ENCODE data around the gene PDZK1IP1.
"Not testable (repeated sequence)": the region's sequence is repeated elsewhere in the genome, so short reads cannot be mapped to it uniquely, and the experiment has no call there.

The PDZK1IP1 gene

DNA sequence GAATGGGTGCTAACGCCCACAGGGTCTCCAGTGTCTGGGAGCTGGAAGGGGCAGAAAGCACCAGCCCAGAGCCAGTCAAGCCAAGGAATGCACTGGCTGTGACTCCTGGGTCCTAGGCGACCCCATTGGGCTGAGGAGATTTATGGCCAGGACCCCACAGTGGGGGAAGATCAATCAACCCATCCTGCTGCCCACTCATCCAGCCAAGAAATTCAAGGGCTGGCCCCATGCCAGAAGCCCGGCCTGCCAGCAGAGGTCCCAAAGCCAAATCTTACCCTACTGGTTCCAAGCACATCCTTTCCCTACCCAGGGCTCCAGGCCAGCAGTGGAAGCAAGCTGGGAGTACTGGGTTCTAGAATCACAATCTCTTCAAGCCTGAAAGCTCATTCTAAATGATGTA lies 6.8 kb upstream of the PDZK1IP1 start:
- no peak for DNase-seq (ENCODE audit: low read depth)

DNA sequence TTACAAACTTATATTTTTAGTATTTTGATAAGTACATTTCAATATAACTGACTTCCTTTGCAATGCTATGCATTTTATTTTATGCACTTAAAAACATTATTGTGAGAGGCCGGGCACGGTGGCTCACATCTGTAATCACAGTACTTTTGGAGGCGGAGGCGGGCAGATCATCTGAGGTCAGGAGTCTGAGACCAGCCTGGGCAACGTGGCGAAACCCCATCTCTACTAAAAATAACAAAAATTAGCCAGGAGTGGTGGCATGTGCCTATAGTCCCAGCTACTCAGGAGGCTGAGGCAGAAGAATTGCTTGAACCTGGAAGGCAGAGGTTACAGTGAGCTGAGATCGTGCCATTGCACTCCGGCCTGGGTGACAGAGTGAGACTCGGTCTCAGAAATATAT lies 6.1 kb upstream of the PDZK1IP1 start:
- DNase-seq (ENCODE audit: low read depth), result not testable (repeated sequence)

DNA sequence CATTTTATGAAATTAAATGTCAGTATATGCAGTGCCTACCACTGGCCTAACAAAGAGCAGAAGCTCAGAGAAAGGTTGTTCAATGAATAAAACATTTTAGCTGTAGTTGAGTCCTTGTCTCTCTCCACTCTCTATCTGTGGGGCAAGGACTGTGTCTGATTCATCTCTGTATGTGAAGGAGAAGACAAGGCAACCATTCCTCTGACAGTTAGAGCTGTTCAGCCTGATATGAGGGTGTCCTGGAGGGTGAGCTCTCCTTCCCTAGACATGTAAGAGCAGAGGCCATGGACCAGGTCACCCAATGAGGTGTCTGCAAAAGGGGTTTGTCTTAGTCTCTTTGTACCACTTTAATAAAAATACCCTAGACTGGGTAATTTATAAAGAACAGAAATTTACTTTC lies 4.5 kb upstream of the PDZK1IP1 start:
- DNase-seq (ENCODE audit: low read depth), result no peak

DNA sequence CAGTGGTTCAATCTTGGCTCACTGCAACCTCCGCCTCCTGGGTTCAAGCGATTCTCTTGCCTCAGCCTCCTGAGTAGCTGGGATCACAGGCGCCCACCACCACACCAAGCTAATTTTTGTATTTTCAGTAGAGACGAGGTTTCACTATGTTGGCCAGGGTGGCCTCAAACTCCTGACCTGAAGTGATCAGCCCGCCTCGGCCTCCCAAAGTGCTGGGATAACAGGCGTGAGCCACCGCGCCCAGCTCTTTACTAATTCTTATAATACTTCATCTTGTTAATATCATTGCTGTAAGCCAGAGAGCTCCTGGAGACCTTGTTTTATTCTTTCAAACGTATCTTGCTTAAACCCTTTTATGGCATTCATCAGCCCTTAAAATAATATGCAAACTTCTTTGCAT lies 3.7 kb upstream of the PDZK1IP1 start:
- DNase-seq (ENCODE audit: low read depth), result not testable (repeated sequence)

DNA sequence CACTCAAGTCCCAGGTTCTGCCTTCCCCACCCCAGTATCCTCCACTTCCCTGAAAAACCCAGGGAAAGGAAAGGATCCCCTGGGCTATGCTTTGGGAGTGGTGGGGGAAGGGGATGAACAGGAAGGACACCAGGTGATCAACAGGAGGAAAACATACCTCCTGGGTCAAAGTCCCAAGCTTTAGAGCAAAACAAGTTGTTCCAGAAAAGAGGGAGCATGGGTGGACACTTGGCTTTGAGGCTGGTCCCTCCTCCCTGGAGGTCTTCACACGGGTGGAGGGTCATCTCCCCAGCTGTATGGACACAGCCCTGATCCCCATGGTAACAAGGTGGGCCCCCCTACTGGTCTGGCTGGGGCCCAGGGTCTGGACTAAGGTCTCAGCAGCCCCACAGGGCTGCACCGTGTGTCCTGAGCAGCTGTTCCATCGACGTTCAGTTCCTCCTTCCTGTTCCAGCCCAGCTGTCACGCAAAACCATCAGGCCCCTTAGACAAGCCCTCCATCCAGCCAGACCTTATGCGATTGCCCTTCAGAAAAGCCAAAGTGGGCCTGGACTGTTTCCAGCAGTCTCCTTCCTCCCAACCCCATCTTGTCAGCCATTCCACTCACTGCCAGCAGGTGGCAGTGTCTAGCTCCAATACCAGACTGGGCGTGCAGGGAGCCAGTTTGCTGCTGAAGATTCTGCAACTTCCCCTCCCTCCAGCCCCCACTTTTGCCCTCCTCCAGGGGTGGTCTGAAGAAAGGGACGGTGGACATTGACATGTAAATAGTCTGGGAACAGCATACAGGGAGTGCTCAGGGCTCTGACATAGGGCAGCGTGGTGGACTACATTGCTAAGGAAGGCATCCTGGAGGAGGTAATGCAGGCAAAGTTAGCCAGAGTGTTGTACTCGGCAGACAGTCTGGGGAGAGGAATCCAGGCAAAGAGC lies 2.9 kb upstream of the PDZK1IP1 start:
- DNase-seq (ENCODE audit: low read depth), result peak; percentile 42

DNA sequence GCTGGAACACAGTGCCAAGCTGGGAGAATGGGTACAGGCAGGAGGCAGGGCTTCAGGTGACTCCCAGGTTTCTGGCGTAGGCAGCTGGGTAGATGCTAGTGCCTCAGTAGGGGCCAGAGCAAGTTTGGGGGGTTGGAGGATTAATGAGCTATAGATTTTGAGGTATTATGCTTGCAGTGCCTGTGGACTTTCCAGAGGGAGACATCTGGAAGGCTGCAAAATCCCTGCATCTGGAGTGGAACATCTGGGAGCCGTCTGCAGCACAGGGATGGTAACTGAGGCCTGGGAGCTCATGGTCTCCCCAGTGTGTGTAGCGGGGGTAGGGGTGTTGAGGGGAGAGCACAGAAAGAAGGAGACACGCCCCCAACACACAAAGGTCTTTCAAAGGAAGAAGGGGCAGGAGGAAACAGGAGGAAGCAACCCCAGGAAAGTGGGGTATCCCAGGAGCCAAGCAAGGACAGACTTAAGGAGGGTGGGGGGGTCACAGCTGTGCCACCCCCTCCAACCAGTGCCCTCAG lies 2.2 kb upstream of the PDZK1IP1 start:
- DNase-seq (ENCODE audit: low read depth), result no peak

DNA sequence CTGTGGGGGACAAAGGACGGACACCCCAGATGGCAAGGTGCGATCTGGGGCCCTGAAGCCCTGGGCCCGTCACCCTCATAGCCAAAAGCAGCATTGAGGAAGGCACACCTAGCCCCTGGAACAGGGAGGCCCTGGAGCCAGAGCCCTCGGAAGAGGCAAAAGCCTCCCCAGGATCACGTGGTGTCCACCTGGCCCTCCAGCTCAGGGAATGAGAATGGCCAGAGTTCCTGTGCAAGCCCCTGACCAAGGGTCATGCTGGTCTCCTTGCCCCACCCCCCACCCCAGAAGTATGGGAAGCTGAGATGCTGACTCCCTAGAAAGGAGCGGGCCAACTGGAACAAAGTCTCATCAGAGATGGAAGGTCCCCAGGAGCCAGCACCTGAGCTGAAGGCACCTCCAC lies 1.0 kb upstream of the PDZK1IP1 start:
- DNase-seq (ENCODE audit: low read depth), result no peak

DNA sequence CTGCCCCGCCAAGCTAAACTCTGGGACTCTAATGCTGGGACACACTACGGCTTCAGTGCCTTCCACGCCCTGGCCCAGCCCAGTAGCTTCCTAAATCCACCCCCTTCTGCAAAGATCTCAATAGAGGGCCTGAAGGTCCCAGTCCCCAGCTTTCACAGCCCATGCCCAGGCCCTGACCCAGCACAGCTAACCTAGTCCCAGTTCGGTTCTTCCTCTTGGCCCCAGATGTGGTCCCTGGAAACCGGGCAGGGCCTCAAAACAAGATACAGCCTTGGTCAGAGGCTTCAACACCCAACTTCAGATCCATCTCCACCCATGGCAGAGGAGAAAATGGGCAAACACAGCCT lies 646 bp upstream of the PDZK1IP1 start:
- no peak for DNase-seq (ENCODE audit: low read depth)

DNA sequence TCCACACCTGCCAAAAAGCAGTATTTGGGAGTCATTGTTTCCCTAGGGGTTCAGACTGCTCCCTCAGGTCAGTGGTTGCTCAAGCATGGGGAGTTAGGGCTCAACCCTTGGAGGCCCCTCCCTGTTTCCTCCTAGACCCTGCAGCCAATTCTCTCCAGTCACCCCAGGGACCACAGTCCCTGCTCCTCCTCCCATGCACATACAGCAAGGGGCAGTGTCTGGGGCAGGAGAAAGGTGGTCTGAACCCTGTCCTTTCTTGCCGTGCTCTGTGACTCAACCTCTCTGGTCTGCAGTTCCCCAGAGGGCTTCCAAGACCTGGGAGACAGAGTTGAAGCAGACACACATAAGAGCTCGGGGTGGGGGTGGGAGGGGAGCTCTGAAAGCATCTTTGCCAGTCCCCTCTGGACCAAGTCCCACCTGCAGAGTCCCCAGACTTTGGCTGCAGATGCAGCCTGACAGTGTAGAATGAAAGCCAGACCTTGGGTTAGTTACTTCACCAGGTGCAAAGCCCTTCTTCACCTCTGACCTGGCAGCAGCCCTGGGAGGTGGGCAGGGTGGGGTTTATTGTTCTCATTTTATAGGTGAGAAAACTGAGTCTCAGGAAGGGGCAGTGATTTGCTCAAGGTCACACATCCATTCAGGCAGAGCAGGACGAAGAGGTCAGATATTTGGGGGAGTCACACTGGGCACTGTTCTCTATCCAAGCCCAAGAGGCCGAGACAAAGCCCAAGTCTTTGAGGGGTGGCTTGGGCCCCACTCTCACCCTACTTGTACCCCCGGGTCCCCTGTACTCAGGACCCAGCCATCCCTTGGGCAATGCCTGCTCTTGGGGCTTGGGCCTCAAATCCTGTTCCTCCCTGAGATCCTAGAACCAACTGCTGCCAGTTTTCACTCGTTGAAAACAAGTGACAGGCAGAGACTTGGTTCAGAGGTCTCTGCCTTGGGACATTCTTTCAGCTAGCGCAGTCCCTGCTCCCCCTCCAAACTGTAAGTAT lies 748 bp downstream of the PDZK1IP1 start:
- DNase-seq (ENCODE audit: low read depth), result no peak

DNA sequence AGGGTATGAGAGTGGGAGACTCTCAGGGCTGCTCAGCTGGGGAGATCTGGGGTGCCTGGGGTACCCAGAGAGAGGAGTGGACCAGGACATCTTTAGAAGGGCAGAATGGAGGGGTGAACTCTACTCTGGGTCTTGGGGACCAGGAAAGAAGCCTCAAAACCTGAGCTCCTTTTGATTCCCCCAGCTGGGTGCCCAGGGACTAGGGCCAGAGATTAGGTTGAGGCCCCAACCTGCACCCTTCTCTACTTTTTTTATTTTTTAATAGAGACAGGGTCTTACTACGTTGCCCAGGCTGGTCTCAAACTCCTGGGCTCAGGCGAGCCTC lies 1.9 kb downstream of the PDZK1IP1 start:
- DNase-seq (ENCODE audit: low read depth), result no peak

DNA sequence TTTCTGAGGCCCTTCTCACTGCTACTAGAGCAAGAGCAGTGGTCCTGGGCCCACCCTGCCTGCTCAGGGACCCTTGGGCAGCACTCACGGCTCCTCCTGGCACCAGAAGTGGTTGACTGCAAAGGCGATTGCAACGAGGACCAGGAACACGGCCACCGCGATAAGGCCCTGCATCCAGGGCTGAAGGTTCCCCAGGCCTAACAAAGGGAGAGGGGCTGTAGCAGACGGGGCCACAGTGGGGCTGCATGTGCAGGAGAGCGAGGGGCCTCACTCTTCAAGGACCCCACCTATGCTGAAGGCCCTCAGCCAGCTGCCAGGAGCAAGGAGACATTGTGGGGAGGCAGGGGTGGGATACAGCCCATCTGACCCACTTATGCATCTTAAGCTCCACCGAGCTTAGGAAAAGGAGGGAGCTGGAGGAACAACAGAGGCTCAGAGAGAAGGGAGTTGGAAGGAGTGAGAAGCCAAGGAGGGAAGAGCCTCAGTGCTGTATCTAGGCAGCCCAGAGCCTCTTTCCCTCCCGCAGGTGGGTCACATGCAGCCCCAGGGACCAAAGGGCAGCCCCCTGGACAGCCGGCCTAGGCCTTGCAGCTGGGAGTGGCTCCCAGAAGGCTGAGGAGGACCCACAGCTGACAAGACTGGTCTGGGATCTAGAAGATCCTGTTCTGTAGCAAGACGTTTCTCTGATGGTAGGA lies 2.5 kb downstream of the PDZK1IP1 start:
- DNase-seq (ENCODE audit: low read depth), result no peak

DNA sequence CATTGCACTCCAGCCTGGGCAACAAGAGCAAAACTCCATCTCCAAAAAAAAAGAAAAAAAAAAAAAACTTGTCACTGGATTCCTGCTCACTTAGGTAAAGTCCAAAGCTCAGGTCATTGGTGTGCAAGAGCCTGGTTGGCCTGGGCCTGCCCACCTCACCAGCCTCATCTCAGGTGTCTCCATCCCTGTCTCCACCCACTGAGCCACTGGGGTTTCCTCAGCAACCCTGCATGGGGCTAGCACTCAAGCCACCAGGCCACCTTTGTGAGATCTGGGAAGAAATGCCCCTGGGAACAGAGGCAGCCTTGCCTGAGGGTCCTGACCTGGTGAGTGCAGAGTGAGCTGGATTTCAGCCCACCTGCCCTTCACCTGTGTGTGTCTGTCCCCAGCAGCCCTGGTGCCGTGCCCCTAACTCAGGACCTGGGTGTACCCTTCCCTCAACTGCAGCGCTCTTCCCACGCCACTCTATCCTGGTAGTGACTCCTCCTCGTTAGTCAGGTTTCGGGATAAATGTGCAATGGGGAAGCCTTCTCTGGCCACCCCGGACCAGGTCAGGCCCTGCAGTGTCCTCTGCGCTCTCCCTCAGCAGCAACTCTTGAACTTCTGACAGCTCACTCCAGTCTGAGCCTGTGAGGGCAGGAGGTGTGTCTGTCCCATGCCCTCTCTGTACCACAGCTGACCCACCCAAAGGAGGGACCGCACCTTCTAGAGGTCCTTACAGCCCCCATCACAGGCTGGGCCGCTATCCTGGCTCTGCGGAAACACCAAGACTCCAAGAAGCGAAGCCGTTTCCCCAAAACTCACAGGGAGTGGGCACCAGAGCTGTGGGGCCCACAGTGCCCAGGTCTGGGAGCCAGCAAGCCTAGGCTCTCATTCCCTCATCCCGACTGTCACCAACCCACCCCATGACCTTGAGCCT lies 3.3 kb downstream of the PDZK1IP1 start:
- DNase-seq (ENCODE audit: low read depth), result no peak

DNA sequence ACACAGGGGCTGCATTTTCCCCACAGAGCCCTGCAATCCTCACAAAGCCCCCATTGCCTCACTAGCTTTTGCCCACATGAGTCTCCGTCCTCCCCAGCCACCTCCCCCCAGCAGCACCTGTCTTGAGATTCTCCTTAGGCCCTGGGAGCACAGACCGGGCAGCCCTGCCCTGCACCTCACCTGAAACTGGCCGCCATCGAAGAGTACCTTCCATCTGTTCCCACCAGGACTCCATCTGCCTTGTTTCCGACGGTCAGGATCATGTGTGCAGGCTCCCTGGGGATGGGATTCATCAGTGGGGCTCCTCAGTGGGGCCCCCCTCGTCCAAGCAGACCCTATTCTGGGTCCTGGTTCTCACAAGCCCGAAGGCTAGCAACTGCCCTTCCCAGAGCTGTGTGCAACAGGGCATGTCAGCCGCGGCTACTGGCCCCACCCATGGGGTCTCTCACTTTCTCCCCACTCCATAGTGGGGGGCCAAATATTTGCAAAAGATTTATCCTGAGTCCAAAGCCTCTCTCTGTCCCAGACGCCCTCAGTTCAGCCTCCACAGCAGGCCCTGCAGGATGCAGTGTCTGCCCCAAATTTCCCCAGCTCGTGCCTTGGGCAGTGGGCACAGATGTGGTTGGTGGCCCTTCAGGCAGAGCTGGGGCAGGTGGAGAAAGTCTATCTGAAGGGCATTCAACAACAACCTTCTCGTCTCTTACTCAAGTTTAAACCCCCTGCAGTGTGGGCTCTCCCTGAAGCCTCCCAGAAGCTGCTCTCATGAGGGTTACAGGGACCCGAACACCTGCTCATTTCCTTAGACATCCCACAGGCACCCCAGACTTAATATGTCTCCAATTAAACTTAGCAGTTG lies 4.8 kb downstream of the PDZK1IP1 start:
- DNase-seq (ENCODE audit: low read depth), result no peak

DNA sequence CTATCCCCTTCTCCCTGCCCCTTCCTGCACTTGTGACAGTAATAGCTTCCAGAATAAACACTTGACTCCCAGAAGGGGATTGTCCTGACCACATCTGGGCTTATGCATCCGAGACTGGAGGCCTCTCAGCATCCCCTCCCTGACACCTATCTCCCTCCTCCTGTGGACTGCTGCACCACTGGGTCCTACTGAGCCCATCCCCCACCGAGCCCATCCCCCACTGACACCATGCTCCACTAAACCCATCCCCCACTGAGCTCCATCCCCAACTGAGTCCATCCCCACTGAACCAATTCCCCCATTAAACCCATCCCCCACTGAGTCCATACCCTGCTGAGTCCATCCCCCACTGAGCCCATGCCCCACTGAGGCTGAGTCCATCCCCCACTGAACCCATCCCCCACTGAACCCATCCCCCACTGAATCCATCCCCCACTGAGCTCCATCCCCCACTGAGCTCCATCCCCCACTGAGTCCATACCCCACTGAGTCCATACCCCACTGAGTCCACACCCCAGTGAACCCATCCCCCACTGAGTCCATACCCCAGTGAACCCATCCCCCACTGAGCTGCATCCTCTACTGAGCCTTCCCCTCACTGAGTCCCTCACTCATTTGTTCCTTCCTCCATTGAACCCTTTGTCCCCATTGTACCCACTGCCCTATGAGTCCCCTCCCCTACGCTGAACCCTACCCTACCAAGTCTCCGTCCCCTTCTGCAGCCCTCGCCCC lies 5.6 kb downstream of the PDZK1IP1 start:
- no peak for DNase-seq (ENCODE audit: low read depth)

DNA sequence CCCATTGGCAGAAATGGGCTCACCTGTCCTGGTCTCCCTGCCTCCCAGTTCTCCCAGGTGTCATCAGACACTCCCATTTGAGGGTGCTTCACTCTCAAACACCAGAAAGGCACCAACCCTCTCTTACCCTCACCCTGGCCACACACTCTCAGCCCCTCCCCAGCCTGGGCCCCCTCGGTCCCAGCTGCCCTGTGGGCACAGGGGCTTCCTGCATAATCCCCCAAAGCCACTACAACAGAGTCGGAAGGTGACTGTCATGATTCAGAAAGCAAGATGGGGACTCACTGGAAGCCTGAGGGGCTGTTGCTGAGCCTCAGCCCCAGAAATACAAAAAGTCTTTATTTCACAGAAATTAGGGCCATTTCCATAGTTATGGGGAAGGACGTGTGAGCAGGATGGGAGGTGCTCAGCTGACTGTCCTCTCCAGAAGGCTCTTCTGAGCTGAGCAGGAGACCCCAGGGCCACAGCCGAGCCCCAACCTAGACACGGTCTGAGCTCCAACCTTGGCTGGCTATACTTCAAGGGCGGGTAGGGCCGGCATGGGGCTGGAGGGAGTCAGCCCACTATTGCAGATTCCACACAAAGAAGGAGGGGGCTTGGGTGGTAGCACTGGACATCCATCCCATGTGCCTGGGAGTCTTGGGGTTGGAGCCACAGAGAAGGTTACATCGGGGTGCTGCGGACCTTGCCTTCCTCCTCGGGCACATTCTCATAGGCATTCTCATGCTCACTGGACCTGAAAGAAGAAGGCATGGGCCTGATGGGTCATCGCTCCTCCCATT lies 6.3 kb downstream of the PDZK1IP1 start:
- no peak for DNase-seq (ENCODE audit: low read depth)

DNA sequence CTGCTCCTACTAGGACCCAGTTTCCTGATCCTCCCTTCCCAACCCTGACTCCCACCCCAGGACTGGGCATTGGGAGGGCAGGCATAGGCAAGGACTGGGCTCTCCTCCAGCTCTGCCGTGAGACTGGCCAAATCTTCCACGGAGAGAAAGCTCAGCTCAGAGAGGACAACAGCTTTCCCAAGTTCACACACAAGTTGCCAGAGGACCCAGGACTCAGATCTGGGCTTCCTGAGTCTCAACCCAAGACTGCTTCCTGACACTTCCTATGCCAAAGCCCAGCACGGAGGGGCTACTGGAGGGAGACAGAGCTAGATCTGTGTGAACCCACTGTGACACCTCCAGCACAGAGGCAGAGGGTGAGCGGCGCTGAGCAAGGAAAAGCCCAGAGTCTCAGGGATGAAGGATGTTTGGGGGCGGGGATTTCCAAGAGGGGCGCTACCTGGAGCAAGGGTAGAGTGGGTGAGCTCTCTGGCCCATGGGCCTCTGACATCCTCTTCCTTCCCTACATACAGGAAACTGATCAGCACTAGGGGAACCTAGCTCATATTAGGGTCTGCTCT lies 7.1 kb downstream of the PDZK1IP1 start:
- no peak for DNase-seq (ENCODE audit: low read depth)

DNA sequence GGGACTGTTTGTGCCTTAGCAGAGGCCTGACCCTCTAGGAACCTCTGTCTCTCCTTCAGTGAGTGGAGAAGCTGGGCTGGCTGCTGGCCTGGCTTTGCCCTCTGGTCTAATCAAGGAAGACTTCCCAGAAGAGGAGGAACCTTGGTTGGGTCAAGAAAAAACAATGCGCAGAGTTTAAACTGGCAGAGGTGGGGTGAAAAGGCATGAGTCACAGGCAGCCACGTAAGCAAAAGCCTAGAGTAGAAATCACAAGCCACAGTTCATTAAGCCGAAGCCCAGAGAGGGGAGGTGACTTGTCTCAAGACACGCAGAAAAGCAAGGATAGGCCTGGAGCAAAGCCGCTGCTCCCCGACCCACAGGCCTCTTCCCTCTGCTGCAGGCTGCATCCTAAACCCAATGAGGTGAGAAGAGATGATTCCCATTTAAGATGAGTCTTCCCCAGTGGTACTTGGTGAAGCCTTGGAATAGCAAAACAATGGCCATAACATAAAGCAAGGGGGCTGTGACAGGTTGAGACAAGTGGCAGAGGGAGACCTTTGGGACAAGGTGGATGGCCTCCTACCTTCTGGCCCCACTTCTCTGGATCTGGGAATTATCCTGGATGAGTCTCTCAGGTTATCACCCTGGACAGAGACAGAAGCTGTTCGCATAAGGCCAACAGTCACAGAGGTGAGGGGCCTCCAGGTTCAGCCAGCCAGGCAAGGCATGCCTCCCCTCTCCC lies 7.7 kb downstream of the PDZK1IP1 start:
- no peak for DNase-seq (ENCODE audit: low read depth)

All from stimulated activated CD8-positive, alpha-beta memory T cell treated with anti-CD3 and anti-CD28 coated beads, Interleukin-15, amount 100 ng/mL, for 1 hour (primary cell).